ENCODE measurements around the gene CD180.

Gene CD180

DNA sequence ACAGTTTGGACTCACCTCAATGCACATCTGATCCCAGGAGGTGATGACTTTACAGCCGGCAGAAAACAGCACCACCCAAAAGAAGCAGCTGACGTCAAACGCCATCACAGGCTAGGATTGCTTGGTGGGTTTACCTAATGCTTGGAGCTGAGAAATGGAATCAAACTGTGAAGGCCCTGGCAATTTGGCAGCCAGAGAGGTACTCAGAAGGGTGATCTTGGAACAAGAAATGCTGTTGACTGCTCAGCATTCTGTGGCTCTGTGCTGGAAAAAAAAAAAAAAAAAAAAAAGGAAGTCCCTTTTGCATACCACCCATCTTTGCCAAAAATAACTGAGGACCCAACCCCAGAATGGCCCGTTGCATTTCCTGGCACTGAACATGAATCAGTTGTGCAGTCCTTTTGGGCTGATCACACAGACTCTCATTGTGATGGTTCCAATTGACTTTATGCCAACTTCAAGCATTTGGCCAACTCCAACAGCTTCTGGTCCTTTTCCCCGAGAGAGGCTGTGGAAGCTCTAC lies at the start of gene CD180:
Gene CD180, minus strand, starts transcription at position 263 of the 523 bp plus-strand sequence. Its CDS starts 158 bp downstream, at position 105.
- DNase-seq (ENCODE audit: low read depth in 2 of 2), result no peak

DNA sequence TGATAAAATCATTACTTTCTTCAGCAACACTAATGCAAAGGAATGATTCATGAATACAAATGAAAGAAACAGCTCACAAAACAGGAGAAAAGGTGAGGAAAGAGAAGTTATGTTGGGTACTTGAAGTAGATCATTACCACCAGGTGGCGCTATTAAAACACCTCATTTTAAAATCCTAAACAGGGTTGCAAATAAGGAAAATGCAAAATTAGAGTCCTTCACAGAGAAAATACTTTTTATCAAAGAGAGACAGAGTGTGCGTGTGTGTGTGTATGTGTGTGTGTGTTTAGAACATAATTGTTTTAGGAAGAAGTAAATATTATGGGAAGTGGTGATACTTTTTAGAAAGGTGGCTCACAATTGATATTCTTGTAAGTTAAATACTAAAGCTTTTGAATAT lies 49.5 kb upstream of the CD180 start:
- DNase-seq (ENCODE audit: low read depth in 2 of 2), result peak in 1 of 2 experiments; percentile 37

DNA sequence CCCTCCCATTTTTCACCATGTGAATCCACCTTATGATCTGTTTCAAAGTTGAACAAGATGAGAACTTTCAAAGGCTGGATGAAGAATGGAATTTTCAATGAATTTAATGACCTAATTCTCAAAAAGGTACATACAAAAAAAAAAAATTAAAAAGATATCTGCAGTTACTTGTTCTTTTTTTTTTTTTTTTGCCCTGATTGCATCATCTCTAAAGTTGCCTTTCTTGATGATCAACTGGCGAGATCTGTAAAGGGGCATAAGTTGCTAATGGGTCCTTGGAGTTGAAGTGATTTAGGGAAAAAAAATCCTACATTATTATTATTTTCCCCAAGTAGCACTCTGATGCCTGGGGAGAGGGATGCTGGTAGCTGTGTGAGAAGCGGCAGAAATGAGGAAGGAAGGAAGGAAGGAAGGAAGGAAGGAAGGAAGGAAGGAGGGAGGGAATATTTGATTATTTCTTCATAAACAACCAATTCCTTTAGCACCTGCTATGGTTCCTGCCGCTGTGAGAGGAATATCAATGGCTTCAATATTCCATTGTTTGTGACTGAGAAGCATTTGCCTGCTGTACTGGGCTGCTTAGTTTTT lies 48.8 kb upstream of the CD180 start:
- no peak for DNase-seq (ENCODE audit: low read depth in 2 of 2)

DNA sequence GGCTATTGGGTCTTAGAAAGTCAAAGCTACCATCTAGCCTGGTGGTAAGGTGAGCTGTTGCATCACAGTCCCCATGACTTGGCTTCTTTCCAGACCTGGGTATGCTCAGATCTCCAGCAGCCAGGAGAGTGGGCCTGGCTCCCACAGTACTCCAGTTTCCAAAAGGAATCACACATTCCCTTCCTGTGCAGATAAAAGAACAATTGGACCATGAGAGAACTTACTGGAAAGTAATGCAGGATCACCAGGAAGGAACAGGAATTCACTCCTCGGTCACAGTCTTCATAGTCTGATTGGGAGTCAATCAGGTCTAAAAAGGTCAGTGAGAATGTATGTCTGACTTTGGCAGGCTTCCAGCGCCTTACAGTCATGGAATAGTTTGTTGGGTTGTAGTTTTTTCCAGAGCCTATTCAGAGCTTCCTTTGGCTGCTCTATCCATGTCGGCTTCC lies 47.8 kb upstream of the CD180 start:
- no peak for DNase-seq (ENCODE audit: low read depth in 2 of 2)

DNA sequence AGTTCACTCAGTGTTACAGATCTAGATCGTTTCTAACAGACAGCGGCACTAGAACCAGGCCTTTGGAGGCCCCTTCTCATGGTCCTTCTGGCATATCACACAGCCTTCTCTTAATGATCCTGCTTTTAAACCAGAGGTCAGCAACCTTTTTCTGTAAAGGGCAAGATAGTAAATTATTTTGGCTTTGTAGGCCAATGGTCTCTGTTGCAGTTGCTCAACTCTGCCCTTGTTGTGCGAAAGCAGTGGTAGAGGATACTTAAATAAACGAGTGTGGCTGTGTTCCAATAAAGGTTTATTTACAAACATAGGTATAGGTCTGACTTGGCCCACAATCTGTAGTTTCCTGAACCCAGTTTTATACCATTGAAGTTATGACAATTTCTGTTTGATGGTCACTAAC lies 47.3 kb upstream of the CD180 start:
- DNase-seq (ENCODE audit: low read depth in 2 of 2), result no peak

DNA sequence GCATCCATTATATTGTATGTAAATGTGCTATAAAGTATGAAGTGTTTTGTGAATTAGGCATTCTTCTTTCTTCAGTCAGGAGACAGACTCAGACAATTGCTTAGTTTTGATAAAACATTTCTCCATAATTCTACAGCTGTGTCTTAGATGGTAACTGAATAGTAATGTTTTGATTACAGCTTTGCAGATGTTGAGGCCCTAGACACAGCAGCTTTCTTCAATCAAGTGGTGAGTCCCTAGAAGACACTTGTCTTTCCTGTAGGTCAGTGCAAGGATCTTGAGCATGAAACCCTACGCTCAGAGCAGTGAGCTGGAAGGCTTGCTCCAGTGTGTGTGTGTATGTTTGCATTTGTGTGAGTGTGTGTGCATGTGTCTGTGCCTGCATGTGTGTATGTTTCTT lies 46.8 kb upstream of the CD180 start:
- no peak for DNase-seq (ENCODE audit: low read depth in 2 of 2)

DNA sequence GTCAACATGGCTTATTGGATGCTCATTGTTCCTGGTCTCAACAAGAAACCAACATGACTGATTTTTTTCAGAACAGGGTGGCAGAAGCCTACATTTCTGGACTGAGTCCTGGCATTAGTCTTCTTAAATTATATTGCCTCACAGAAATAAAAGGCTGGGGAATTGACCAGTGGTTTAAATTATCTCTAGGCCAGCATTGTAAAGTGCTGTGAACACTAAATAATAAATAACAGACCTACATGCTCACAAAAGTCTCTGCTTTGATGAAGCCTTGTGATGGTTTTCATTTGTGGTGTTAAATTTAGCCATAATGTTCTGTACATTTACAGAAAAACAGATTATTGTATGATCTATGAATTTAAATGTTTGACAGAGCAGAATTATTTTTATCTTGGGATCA lies 44.7 kb upstream of the CD180 start:
- DNase-seq (ENCODE audit: low read depth in 2 of 2), result no peak

DNA sequence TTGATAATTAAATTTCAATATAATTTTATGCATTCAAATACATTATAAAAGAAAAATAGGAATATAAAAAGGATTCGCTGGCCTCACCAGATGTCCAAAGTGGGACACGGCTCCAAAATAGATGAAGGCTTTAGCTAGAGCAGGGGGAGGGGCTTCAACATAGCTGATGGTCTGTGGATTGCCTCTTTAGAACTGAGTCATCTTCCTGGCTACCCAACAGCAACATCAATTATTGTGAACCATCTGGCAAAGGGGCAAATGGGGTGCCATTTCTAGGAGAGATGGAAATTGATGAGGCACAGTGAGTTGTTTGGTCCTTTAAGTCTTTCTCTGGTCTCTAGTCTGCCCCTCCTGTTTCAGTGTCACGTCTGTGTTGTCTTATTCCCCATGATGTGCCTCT lies 44.2 kb upstream of the CD180 start:
- no peak for DNase-seq (ENCODE audit: low read depth in 2 of 2)

DNA sequence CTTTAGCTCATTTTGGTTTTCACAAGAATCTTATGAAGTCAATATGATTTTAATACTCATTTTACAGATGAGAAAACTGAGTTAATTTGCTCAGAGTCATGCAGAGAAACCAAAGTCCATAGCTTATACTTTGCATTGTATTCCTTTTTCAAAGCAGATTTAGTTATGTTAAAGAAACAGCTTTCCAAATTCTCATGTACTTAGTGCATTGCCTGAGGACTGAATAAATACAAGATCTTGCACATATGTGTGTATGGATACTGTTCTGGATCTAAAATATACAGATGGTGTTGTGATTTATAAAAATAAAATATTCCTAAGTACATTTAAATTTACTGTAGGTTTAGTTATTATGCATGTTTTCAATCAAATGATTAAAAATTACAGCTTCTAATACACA lies 43.5 kb upstream of the CD180 start:
- DNase-seq (ENCODE audit: low read depth in 2 of 2), result no peak

DNA sequence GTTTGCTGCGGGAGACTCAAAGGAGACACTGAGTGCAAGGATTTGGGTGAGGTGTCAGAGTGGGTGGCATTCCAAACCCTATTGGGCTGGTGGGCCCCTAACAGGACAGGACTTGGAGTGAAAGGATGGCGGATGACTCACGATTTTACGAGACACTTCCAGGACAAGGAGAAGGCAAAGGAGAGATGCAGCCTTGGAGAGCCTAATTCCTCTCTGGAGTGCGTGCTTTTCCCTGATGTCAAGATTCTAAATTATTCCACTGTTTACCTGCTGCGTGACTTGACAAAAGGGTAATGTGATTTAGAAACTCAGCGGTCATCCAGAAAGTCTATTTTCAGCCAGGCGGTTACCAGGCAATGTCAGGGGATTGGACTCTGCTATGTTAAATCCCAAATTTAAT lies 41.6 kb upstream of the CD180 start:
- no peak for DNase-seq (ENCODE audit: low read depth in 2 of 2)

DNA sequence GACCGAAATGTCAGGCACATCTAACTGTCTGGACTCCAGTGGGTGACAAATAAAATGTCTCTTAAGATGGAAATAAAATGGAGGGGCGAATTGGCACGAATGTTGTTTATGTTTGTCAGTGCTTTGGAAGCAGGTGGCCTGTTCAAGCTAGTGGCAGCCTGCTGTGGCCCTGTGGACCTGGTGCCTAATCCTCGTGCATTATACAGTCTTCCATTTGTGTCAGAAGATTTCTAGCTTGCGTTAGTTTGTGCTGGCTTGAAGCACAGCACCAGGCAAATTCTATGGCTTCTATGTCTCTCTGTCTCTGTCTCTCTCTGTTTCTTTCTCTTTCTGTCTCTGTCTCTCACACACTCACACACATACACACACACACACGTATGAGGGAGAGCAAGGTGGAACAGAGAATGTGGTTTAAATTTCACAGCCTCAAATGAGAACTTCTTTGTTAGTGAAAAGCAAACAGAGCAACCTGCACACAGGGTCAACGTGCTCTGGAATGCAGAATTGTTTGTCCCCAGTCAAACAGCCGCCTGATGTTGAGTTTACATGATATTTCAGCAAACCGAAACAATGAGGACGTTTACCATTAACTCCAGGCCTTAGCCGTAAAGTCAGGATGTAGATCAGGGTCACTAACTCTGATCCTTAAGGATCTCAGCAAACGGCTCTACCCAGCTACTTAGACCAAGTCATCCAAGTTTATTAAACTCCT lies 39.0 kb upstream of the CD180 start:
- DNase-seq (ENCODE audit: low read depth in 2 of 2), result no peak

DNA sequence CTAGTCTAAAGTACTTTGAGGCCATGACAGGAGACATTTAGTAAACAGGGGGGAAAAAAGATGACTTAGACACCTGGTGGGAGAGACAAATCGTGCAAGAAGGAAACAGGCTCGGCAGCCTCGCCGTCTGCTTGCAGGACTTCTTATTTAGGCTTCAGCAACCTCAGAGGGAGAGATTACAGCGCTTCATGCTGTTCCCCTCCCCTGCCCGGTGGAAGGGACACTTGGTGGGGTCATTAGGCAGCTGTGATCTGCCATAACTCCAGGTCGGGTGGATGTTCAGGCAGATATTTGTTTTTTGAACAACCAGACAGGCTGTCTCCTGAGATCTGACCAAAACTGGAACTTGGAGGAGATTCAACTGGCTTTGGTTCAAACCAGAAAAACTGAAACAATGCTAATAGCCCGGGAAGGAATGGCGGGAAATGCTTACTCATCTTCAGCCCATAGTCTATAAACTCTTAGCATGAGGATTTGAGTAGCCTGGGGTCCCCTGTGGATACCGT lies 38.1 kb upstream of the CD180 start:
- peak; percentile 90 to 91 for DNase-seq (ENCODE audit: low read depth in 2 of 2)

DNA sequence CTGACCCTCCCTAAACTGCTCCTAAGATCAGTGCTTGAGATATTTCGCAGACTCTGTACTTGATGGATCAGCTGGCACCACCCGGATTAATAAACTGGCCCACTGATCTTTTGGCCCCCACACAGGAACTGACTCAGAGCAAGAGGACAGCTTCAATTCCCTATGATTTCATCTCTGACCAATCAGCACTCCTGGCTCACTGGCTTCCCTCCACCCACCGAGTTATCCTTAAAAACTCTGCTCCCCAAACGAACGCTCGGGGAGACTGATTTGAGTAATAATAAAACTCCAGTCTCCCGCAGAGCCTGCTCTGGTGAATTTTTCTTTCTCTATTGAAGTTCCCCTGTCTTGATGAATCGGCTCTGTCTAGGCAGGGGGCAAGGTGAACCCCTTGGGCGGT lies 36.5 kb upstream of the CD180 start:
- DNase-seq (ENCODE audit: low read depth in 2 of 2), result no peak

DNA sequence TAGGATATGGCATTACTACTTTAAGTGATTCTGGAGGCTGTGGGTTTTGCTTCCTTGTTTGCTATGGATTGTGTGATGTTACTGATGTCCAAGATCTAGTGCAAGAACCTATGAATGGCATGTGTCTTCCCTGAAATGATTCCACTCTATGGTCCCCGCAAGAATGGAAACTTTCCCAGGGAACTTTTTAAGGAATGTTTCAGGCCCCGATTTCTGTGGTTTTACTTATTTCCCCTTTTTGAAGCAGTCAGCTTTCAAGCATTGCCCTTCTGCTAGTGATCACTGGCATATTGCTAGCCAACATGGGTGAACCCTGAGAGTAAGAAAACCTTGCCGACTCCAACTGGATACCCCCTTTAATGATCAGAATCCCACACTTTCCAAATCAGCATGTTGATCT lies 26.6 kb upstream of the CD180 start:
- no peak for DNase-seq (ENCODE audit: low read depth in 2 of 2)

DNA sequence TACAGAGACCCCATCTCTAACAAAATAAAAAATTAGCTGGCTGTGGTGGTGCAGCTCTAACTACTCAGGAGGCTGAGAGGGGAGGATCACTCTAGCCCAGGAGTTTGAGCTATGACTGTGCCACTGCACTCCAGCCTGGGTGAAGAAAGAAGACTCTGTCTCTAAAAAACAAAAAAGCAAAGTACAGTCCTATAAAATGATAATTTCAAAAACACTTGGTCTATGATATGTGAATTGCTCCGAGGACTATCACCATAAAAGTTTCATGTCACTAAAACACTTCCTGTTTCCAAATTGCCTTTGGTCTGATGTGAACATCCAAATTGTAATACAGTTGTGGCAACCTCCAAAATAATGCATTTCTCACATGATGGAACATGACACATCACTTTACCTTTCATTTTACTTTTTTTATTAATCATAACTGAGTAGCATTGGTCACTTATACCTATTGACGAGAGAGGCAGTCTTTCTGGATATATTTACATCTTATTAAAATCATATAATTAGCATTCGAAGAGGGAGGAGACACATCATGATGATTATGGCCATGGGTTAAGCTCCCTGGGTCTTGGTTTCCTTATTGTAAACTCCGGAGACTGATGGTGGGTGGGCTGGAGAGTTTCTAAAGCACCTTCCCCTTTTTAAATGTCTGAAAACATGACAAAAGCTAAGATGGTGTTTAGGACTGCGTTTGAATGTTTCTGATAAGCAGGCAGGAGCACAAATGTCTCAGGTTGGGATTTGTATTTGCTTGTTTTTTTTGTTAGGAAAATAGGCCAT lies 25.8 kb upstream of the CD180 start:
- no peak for DNase-seq (ENCODE audit: low read depth in 2 of 2)

DNA sequence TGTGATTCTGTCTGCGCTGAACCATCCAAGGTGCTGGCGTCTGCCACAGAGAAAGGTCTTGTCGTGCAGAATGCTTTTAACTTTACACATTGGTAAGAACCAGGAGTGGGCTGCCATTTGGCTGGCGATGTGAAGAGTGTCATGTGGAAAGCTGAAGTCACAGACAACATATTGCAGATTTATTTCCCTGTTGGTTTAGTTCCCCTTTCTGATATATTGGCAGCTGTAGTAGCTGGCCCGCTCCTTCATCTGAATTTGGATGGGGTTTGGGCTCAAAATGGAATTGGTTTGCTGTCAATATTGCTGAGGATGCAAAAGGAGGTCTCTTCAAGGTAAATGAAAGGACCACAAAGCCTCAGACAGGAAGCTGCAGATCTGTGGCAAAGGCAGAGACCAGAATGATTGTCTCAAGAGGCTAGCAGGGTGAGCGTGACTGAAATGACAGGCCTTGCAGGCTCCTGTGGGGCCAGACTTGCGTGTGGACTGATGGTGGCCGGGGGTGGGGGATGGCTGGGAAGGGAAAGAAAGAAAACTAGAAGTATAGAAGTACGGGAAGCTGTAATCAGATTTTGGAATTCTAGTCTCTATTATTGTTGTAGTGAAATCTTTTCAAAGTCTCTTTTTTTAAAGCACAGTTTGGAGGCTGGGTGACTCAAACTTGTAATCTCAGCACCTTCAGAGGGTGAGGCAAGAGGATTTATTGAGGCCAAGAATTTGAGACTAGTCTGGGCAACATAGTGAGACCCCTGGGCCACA lies 25.1 kb upstream of the CD180 start:
- no peak for DNase-seq (ENCODE audit: low read depth in 2 of 2)

DNA sequence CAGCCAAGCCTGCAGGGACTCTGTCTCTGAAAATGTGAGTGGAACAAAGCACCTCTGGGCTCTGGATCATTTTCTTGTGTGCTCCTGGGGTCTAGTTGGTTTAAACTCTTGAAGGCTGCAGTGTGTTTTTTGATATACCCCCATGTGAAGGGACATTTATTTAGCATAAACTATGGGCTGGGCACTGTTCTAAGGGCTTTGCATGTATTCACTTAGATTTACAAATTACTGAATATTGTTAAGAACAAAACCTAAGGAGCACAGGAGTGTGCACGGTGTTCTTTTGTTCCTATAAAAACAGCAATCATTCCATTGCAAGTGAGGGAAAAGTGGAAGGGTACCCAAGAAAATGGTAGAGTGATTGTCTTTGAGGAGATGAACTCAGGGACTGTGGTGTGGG lies 20.0 kb upstream of the CD180 start:
- DNase-seq (ENCODE audit: low read depth in 2 of 2), result no peak

DNA sequence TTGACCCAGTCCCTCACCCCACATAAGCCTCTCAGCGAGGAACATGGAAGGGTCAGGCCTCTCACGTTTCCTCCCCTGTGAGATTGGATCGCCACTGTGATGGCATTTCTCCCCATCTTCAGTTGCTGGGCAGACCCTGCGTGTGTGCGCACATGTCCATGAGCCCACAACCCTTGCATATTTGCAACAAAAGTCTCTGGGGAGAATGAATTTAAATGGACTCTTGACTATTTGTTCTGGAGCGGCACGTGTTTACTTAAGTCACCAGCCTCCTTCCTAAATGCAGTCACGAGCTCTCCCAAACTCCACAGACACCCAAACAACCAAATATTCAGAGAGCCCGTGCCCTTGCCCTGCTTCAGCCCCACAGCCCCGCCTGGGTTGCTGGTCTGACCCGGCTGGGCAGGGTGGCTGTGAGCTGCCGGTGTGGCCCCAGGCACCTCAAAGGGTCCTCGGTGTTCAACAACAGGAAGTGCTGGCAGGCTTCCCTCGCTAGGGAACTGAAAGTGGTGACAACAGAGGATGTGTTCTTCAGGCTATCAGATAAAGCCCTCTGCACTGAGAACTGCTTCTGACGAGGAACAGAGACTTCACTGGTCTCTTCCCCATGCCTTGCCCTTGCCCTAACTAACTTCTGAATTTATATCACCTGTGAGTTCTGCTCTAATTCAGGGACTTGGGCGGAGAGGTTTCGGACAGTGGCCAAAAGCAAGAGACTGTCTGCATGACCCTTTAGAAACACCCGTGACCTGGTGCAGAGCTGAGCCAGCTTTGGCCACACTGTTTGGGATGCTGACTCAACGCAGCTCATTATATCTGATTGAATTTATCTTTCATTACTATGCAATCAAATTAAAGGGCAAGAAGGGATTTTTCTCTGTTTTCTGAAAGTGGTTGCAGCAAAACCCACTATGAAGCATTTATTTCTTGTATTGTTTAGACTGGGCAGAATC lies 19.2 kb upstream of the CD180 start:
- no peak for DNase-seq (ENCODE audit: low read depth in 2 of 2)

DNA sequence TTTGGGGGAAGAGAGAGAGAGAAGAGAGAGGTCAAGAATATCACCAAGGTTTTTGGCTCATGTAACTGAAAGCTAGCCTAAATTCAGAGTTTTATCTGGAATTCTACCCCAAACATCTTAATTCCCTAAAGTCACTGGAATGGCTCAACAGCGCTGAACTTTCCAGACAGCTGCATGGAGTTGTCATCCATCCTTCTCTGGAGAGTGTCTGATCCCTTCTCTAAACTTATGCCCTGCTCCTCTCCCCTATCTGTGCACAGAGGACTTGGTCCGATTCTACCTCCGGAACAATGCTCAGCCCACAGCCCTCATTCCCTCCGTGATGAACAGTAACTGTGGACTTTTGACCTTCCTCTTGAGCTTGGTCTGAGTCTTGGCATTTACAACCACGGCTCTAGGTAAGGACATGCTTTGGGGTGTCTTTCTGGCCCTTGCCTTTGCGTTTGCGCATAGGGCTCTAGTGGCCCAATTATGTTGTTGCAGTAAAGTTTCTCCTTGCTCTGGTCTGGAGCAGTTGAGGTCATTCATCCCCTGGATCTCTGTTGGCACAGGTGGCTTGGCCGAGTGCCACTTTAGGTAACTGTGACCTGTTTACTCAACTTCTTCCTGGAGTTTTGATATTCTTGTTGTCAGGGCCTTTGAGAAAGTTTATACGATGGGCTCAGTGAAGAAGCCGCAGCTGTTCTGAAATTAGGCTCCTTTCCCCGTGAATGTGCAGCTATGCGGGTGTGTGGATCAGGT lies 18.3 kb upstream of the CD180 start:
- no peak for DNase-seq (ENCODE audit: low read depth in 2 of 2)

DNA sequence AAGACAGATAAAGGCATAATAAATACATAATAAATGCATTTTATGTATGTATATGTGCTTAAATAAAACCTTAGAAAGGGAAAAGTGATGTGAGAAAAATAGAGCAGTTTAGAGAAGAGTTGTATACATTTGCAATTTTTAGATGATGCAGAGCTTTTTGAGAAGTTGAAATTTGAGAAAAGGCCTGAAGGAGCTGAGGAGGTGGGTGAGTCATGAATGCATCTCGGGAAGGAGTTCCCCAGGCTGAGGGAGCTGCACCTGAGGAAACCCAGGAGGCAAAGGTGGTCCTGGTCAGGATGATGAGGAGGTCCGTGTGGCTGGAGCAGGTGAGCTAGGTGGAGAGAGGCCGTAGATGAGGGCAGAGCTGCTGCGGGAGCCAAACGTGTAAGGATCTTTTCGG lies 17.4 kb upstream of the CD180 start:
- DNase-seq (ENCODE audit: low read depth in 2 of 2), result no peak
